HCT116 (cell line): Measurements from ENCODE around the gene UMODL1. TPM values are rescaled to one million over a fixed set of nuclear protein-coding genes. Genes with fewer than 3 reads are reported as not detected.

Experiments used
- ATAC-seq: fragments of 200-7000 bp; cut with Tn5 transposase; 2 replicates; pipeline ENCODE4 v1.9.1; 2020; ENCODE audit warnings: mild to moderate bottlenecking, moderate library complexity
- BruUV-seq: library from RNA; stranded (reverse); fragments of 400-500 nt; replicated peaks from 2 replicates; lab custom pipeline; 2021; lab: Mats Ljungman, UMichigan
- CTCF ChIA-PET: fragments of 300-600 bp; sonication (Branson Sonifier 250); formaldehyde crosslinking; loops from one replicate; lab custom pipeline; 2021; ENCODE audit warnings: antibody characterized with exemption; lab: Charles Lee
- POLR2A ChIA-PET: fragments of 300-600, 350-600 bp; sonication (Branson Sonifier 250); formaldehyde crosslinking; loops from one replicate; lab custom pipeline; 2021; ENCODE audit warnings: antibody characterized with exemption; lab: Charles Lee
- RAD21 ChIA-PET, 2 experiments: fragments of 300-600 bp; sonication (Branson Sonifier 250); formaldehyde crosslinking; loops; one replicate each; lab custom pipeline; 2023; ENCODE audit warnings: low total read pairs in 2 of 2; ENCODE audit not compliant: uncharacterized antibody in 2 of 2, unreplicated experiment in 2 of 2, low non-redundant PET in 1 of 2; lab: Charles Lee
- DNase-seq: peaks from one replicate; pipeline ENCODE4 v3.0.0-alpha.2; 2010; ENCODE audit warnings: low read depth, low spot score
- H2AFZ ChIP-seq: fragments of 200-600 bp; shearing (Covaris generic), sonication (generic); 2 replicates; pipeline ENCODE4 v1.6.1; 2017; ENCODE audit warnings: low read depth, mixed run types, mixed read lengths, antibody characterized with exemption, low read length; ENCODE audit not compliant: poor library complexity, severe bottlenecking
- H3K27ac ChIP-seq: 2 replicates; pipeline ENCODE4 v1.5.1; 2012; ENCODE audit warnings: low read depth, low read length
- H3K27me3 ChIP-seq: fragments of 200-600 bp; sonication (generic); 2 replicates; pipeline ENCODE4 v1.6.1; 2016; ENCODE audit warnings: mixed run types, low read length, mixed read lengths; ENCODE audit not compliant: insufficient read depth
- H3K36me3 ChIP-seq, 2 experiments: fragments of 200-500 bp in 1 of 2; fragments of 200-600 bp in 1 of 2; sonication (Bioruptor generic) in 1 of 2; sonication (generic) in 1 of 2; 2 replicates each; pipeline versions ENCODE4 v1.5.1 to v1.6.1; 2014 to 2016; ENCODE audit warnings: low read length in 2 of 2, inconsistent platforms in 1 of 2, mixed read lengths in 1 of 2, mixed run types in 1 of 2; ENCODE audit not compliant: insufficient read depth in 2 of 2, control insufficient read depth in 1 of 2
- H3K4me1 ChIP-seq, 2 experiments: fragments of 200-600 bp in 1 of 2; sonication (generic) in 1 of 2; 2 replicates each; pipeline versions ENCODE4 v1.5.1 to v1.6.1; 2012 to 2017; ENCODE audit warnings: low read length in 2 of 2, inconsistent platforms in 1 of 2, mild to moderate bottlenecking in 1 of 2, mixed read lengths in 1 of 2, mixed run types in 1 of 2, moderate library complexity in 1 of 2; ENCODE audit not compliant: insufficient read depth in 2 of 2, control insufficient read depth in 1 of 2
- H3K4me2 ChIP-seq: fragments of 200-600 bp; sonication (generic); 2 replicates; pipeline ENCODE4 v1.6.1; 2017; ENCODE audit warnings: mixed run types, low read length, mixed read lengths
- H3K4me3 ChIP-seq, 2 experiments: fragments of 200-600 bp in 1 of 2; sonication (generic) in 1 of 2; replicated peaks in 1 of 2; 2 replicates each; pipeline ENCODE4 v1.5.1; 2011 to 2016; ENCODE audit warnings: low read length in 2 of 2, control low read depth in 1 of 2, low read depth in 1 of 2, mild to moderate bottlenecking in 1 of 2, mixed read lengths in 1 of 2, mixed run types in 1 of 2
- H3K79me2 ChIP-seq: fragments of 200-600 bp; sonication (generic); 2 replicates; pipeline ENCODE4 v1.6.1; 2017; ENCODE audit warnings: mild to moderate bottlenecking, mixed run types, low read length, moderate library complexity, mixed read lengths; ENCODE audit not compliant: insufficient read depth
- H3K9ac ChIP-seq: fragments of 200-600 bp; sonication (generic); 2 replicates; pipeline ENCODE4 v1.6.1; 2016; ENCODE audit warnings: low read length, mixed read lengths
- H3K9me2 ChIP-seq: fragments of 200-600 bp; sonication (generic), shearing (Covaris generic); 2 replicates; pipeline ENCODE4 v1.6.1; 2017; ENCODE audit warnings: mixed run types, mild to moderate bottlenecking, moderate library complexity; ENCODE audit not compliant: insufficient read depth
- H3K9me3 ChIP-seq, 2 experiments: fragments of 200-500 bp in 1 of 2; fragments of 200-600 bp in 1 of 2; sonication (Bioruptor generic) in 1 of 2; sonication (generic) in 1 of 2; 2 replicates each; pipeline ENCODE4 v1.6.1; 2014 to 2017; ENCODE audit warnings: low read length in 2 of 2, mixed read lengths in 2 of 2, inconsistent platforms in 1 of 2, low read depth in 1 of 2, mild to moderate bottlenecking in 1 of 2, mixed run types in 1 of 2, moderate library complexity in 1 of 2; ENCODE audit not compliant: control insufficient read depth in 1 of 2, insufficient read depth in 1 of 2
- H4K20me1 ChIP-seq: fragments of 200-600 bp; sonication (generic), shearing (Covaris generic); 2 replicates; pipeline ENCODE4 v1.6.1; 2017; ENCODE audit warnings: mixed run types, mild to moderate bottlenecking, moderate library complexity; ENCODE audit not compliant: insufficient read depth
- ATF3 ChIP-seq: IDR thresholded peaks from 2 replicates; pipeline ENCODE4 v1.6.1; 2012
- CTCF ChIP-seq, 3 experiments: fragments of 200-600 bp in 1 of 3; sonication (generic) in 1 of 3; IDR thresholded peaks in 2 of 3; conservative IDR thresholded peaks in 1 of 3; 2 replicates each; pipeline ENCODE4 v1.5.1; 2012 to 2017; ENCODE audit warnings: low read depth in 2 of 3, low read length in 2 of 3, antibody characterized with exemption in 1 of 3, borderline replicate concordance in 1 of 3, control low read depth in 1 of 3, mild to moderate bottlenecking in 1 of 3, mixed read lengths in 1 of 3, mixed run types in 1 of 3, moderate library complexity in 1 of 3; ENCODE audit not compliant: insufficient read depth in 1 of 3
- ELF1 ChIP-seq: IDR thresholded peaks from 2 replicates; pipeline ENCODE4 v1.6.1; 2012; ENCODE audit warnings: low read depth, borderline replicate concordance
- EZH2phosphoT487 ChIP-seq: fragments of 200-600 bp; IDR thresholded peaks from 2 replicates; pipeline ENCODE4 v1.6.1; 2018; ENCODE audit warnings: antibody characterized with exemption, borderline replicate concordance
- JUND ChIP-seq: IDR thresholded peaks from 2 replicates; pipeline ENCODE4 v1.6.1; 2012
- POLR2A ChIP-seq: IDR thresholded peaks from 2 replicates; pipeline ENCODE4 v1.7.0; 2011; ENCODE audit warnings: borderline replicate concordance; ENCODE audit not compliant: insufficient read depth, insufficient read length; ENCODE audit errors: extremely low read depth
- SIN3A ChIP-seq: IDR thresholded peaks from 2 replicates; pipeline ENCODE4 v1.6.1; 2012; ENCODE audit warnings: low read depth
- SP1 ChIP-seq: IDR thresholded peaks from 2 replicates; pipeline ENCODE4 v1.6.1; 2012; ENCODE audit warnings: low read depth
- intact Hi-C: fragments of 100-400 bp; cut with micrococcal nuclease; formaldehyde crosslinking; loops from 2 replicates; pipeline ENCODE4 v1.10.0; 2022
- total RNA-seq: library from RNA; stranded (reverse); gene quantifications from one replicate; pipeline ENCODE4 v1.2.1, GENCODE V29; 2021; ENCODE audit not compliant: unreplicated experiment
- TF ChIP-seq, protein P1 (sequence below): IDR thresholded peaks from 2 replicates; pipeline ENCODE4 v1.6.1; 2011; ENCODE audit warnings: mild to moderate bottlenecking, low read length, moderate library complexity; ENCODE audit not compliant: insufficient replicate concordance; ENCODE audit errors: extremely low read depth

UMODL1 gene
- total RNA-seq, 1 experiment from 2014 or later: not detected

DNA sequence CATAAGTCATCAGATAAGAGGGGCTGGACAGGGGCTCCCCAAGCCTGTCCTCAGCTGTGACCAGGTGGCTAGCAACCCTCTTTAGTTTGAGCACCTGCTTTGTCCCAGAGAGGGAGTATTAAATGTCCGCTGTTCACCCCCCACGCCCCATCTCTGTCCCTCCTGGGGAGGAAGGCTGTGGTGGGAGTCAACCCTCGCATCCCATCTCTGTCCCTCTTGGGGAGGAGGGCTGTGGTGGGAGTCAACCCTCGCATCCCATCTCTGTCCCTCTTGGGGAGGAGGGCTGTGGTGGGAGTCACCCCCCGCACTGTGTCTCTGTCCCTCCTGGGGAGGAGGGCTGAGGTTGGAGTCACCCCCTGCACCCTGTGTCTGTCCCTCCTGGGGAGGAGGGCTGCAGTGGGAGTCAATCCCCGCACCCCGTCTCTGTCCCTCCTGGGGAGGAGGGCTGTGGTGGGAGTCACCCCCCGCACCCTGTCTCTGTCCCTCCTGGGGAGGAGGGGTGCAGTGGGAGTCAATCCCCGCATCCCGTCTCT is 75.2 kb downstream of the UMODL1 start:
- no peak for TF ChIP-seq SIN3A
- TF ChIP-seq, protein P1, sequence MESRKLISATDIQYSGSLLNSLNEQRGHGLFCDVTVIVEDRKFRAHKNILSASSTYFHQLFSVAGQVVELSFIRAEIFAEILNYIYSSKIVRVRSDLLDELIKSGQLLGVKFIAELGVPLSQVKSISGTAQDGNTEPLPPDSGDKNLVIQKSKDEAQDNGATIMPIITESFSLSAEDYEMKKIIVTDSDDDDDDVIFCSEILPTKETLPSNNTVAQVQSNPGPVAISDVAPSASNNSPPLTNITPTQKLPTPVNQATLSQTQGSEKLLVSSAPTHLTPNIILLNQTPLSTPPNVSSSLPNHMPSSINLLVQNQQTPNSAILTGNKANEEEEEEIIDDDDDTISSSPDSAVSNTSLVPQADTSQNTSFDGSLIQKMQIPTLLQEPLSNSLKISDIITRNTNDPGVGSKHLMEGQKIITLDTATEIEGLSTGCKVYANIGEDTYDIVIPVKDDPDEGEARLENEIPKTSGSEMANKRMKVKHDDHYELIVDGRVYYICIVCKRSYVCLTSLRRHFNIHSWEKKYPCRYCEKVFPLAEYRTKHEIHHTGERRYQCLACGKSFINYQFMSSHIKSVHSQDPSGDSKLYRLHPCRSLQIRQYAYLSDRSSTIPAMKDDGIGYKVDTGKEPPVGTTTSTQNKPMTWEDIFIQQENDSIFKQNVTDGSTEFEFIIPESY: no peak
- no peak for DNase-seq

DNA sequence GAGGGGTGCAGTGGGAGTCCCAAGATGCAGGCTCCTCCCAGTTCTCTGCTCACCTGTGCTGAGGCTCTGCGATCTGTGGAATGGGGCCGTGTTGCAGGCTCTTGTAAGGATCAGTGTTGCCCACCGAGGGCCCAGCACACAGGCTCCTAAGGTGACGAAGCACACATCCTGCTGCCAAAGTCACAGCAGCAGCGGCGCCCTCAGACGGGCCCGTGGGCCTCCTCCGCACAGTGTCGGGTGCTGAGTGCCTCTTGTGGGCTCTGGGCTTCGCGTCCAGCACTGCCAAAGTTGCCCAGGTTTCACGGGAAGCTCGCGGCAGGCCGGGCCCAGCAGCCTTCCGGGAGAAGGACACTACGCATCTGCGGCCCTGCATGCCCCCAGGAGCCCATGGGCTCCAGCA is 75.7 kb downstream of the UMODL1 start:
- no peak overlapping the region for H3K4me2 ChIP-seq
- H3K9ac ChIP-seq: no peak overlapping the region
- ATAC-seq: no peak
- H4K20me1 ChIP-seq: no peaks in the 10 kb centered on the region
- no peak overlapping the region for H3K27ac ChIP-seq
- DNase-seq: no peak
- no TSS peak for BruUV-seq
- H3K36me3 ChIP-seq: no peaks in the 10 kb centered on the region
- intact Hi-C loops: no loop called here
- H2AFZ ChIP-seq: no peak overlapping the region
- POLR2A ChIA-PET: no interaction called here
- RAD21 ChIA-PET: no interaction called here
- 0 out of 4 replicates have a peak, but pooled peaks cover 2 to 3% of the 10 kb centered on the region in 2 experiments for H3K4me1 ChIP-seq
- H3K9me2 ChIP-seq: no peaks in the 10 kb centered on the region
- no peaks in the 10 kb centered on the region for H3K9me3 ChIP-seq
- no peaks in the 10 kb centered on the region for H3K27me3 ChIP-seq
- TF ChIP-seq CTCF (IDR thresholded peaks at IDR 0.05 in 2 of 3, conservative IDR thresholded peaks at IDR 0.05 in 1 of 3; ENCODE audit: borderline replicate concordance in 1 of 3, insufficient read depth in 1 of 3, low read depth in 2 of 3, low read length in 2 of 3): no peak
- TF ChIP-seq, protein P1: no peak
- TF ChIP-seq ELF1: no peak
- no peak for TF ChIP-seq SP1
- TF ChIP-seq JUND: no peak
- TF ChIP-seq POLR2A: no peak
- TF ChIP-seq ATF3: no peak
- no peak for TF ChIP-seq EZH2phosphoT487
- CTCF ChIA-PET: interaction anchor here (1.9 kb wide), 1 partner anchor 113 kb away, joined by 10 read pairs; no protein-coding TSS in a partner anchor
- H3K79me2 ChIP-seq: no peaks in the 10 kb centered on the region
- H3K4me3 ChIP-seq: no peak overlapping the region

More for the DNA sequence above, 75.2 kb downstream of the UMODL1 start:
- Histone ChIP-seq H3K4me1 (0 out of 4 replicates have a peak, but pooled peaks cover 2 to 3% of the 10 kb centered on the region in 2 experiments), H3K9me2 (no peaks in the 10 kb centered on the region), H4K20me1 (no peaks in the 10 kb centered on the region), H3K9me3 (no peaks in the 10 kb centered on the region), H3K27me3 (no peaks in the 10 kb centered on the region), H3K27ac (no peak overlapping the region), H2AFZ (no peak overlapping the region), H3K79me2 (no peaks in the 10 kb centered on the region), H3K4me3 (no peak overlapping the region), H3K9ac (no peak overlapping the region), H3K4me2 (no peak overlapping the region), H3K36me3 (no peaks in the 10 kb centered on the region)
- intact Hi-C loops: no loop called here
- ChIA-PET CTCF (interaction anchor here (1.0 to 2.2 kb wide), 6 partner anchors 11 to 330 kb away, joined by 5 to 36 read pairs (median 6); no protein-coding TSS in a partner anchor), POLR2A (no interaction called here), RAD21 (interaction anchor here in 1 of 2 experiments (1.8 kb wide), 1 partner anchor 113 kb away, joined by 9 read pairs; no protein-coding TSS in a partner anchor)
- no TSS peak for BruUV-seq
- ATAC-seq: no peak
